Fibroblast of skin of right quadriceps (primary cell): ENCODE measurements around the gene ETV7.
"Not testable (repeated sequence)": the region's sequence is repeated elsewhere in the genome, so short reads cannot be mapped to it uniquely, and the experiment has no call there.

Source experiments
- DNase-seq: peaks from one replicate; pipeline ENCODE4 v3.0.0-alpha.2; 2013

Gene ETV7

GRCh38 chr6:36387440-36388303 lies at the start of gene ETV7:
Gene ETV7, minus strand, starts transcription at chr6:36387669. Its CDS starts 128 bp downstream, at chr6:36387541.
- DNase-seq = no peak

GRCh38 chr6:36436466-36436865 lies 49.0 kb upstream of the ETV7 start:
- peak; percentile 83 for DNase-seq

- DNase-seq = peak; percentile 81
Measured at GRCh38 chr6:36432151-36432671, 44.7 kb upstream of the ETV7 start.

GRCh38 chr6:36431197-36431596 lies 43.7 kb upstream of the ETV7 start:
- no peak for DNase-seq

- peak; percentile 15 for DNase-seq
Measured at GRCh38 chr6:36430351-36430750, 42.9 kb upstream of the ETV7 start.

- DNase-seq = no peak
Measured at GRCh38 chr6:36428911-36429310, 41.4 kb upstream of the ETV7 start.

- DNase-seq = no peak
Measured at GRCh38 chr6:36426622-36427021, 39.2 kb upstream of the ETV7 start.

- DNase-seq = peak; percentile 98
Measured at GRCh38 chr6:36423101-36423824, 35.8 kb upstream of the ETV7 start.

- DNase-seq = no peak
Measured at GRCh38 chr6:36422714-36423100, 35.2 kb upstream of the ETV7 start.

- no peak for DNase-seq
Measured at GRCh38 chr6:36419310-36419709, 31.8 kb upstream of the ETV7 start.

GRCh38 chr6:36418558-36418957 lies 31.1 kb upstream of the ETV7 start:
- no peak for DNase-seq

- DNase-seq = peak; percentile 30
Measured at GRCh38 chr6:36414481-36414880, 27.0 kb upstream of the ETV7 start.

GRCh38 chr6:36413489-36414480 lies 26.3 kb upstream of the ETV7 start:
- no peak for DNase-seq

GRCh38 chr6:36409718-36410117 lies 22.2 kb upstream of the ETV7 start:
- not testable (repeated sequence) for DNase-seq

- no peak for DNase-seq
Measured at GRCh38 chr6:36404164-36404563, 16.7 kb upstream of the ETV7 start.

GRCh38 chr6:36402481-36402880 lies 15.0 kb upstream of the ETV7 start:
- DNase-seq = no peak

- DNase-seq = no peak
Measured at GRCh38 chr6:36399970-36400369, 12.5 kb upstream of the ETV7 start.

- DNase-seq = no peak
Measured at GRCh38 chr6:36392621-36393020, 5.2 kb upstream of the ETV7 start.

- no peak for DNase-seq
Measured at GRCh38 chr6:36389353-36389752, 1.9 kb upstream of the ETV7 start.

- DNase-seq = peak; percentile 35
Measured at GRCh38 chr6:36386495-36387439, 702 bp downstream of the ETV7 start.

GRCh38 chr6:36384095-36384494 lies 3.4 kb downstream of the ETV7 start:
- no peak for DNase-seq
